ENCODE data around the gene FAM83F.

GRCh38 chr22:40076702-40077645 is 82.2 kb downstream of the FAM83F start:
- TF ChIP-seq, protein P1, sequence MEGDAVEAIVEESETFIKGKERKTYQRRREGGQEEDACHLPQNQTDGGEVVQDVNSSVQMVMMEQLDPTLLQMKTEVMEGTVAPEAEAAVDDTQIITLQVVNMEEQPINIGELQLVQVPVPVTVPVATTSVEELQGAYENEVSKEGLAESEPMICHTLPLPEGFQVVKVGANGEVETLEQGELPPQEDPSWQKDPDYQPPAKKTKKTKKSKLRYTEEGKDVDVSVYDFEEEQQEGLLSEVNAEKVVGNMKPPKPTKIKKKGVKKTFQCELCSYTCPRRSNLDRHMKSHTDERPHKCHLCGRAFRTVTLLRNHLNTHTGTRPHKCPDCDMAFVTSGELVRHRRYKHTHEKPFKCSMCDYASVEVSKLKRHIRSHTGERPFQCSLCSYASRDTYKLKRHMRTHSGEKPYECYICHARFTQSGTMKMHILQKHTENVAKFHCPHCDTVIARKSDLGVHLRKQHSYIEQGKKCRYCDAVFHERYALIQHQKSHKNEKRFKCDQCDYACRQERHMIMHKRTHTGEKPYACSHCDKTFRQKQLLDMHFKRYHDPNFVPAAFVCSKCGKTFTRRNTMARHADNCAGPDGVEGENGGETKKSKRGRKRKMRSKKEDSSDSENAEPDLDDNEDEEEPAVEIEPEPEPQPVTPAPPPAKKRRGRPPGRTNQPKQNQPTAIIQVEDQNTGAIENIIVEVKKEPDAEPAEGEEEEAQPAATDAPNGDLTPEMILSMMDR (conservative IDR thresholded peaks at IDR 0.05 in 1 of 2, IDR thresholded peaks at IDR 0.05 in 1 of 2; ENCODE audit: low read depth in 1 of 2, low read length in 2 of 2) = no peak
- TF ChIP-seq EZH2 (IDR thresholded peaks at IDR 0.05; ENCODE audit: low read length, missing control alignments) = no peak
